ENCODE measurements around the gene UBE2L3. TPM values are rescaled to one million over a fixed set of nuclear protein-coding genes. Genes with fewer than 3 reads are reported as not detected.

The UBE2L3 gene
- total and polyA plus RNA-seq, 2 of the 13 experiments (the other 11 are each of a cell fraction or from before 2014, with no cell fraction given) = 30.2 to 58.1 TPM

GRCh38 chr22:21629255-21630149 is 62.0 kb downstream of the UBE2L3 start, which contains the start of gene YDJC (continued):
- TF ChIP-seq CREM (IDR thresholded peaks at IDR 0.05) = no peak
- no peak for TF ChIP-seq CREM (CRISPR knock-in tag; IDR thresholded peaks at IDR 0.05)
- peak; percentile 97 for TF ChIP-seq MXD4 (CRISPR knock-in tag; IDR thresholded peaks at IDR 0.05)
- TF ChIP-seq ZBTB39 (CRISPR knock-in tag; IDR thresholded peaks at IDR 0.05) = peak; percentile 67; the same call in 1 of the 2 replicates
- peak; percentile 97 for TF ChIP-seq MYNN (CRISPR knock-in tag; IDR thresholded peaks at IDR 0.05; ENCODE audit: low read depth)
- TF ChIP-seq, protein P1, sequence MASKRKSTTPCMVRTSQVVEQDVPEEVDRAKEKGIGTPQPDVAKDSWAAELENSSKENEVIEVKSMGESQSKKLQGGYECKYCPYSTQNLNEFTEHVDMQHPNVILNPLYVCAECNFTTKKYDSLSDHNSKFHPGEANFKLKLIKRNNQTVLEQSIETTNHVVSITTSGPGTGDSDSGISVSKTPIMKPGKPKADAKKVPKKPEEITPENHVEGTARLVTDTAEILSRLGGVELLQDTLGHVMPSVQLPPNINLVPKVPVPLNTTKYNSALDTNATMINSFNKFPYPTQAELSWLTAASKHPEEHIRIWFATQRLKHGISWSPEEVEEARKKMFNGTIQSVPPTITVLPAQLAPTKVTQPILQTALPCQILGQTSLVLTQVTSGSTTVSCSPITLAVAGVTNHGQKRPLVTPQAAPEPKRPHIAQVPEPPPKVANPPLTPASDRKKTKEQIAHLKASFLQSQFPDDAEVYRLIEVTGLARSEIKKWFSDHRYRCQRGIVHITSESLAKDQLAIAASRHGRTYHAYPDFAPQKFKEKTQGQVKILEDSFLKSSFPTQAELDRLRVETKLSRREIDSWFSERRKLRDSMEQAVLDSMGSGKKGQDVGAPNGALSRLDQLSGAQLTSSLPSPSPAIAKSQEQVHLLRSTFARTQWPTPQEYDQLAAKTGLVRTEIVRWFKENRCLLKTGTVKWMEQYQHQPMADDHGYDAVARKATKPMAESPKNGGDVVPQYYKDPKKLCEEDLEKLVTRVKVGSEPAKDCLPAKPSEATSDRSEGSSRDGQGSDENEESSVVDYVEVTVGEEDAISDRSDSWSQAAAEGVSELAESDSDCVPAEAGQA (IDR thresholded peaks at IDR 0.05; ENCODE audit: low read depth) = peak; percentile 36; the same call in 1 of the 2 replicates
- TF ChIP-seq, protein P1 (CRISPR knock-in tag; IDR thresholded peaks at IDR 0.05; ENCODE audit: borderline replicate concordance) = peak; percentile 77; the same call in 1 of the 2 replicates
- no peak for TF ChIP-seq FOXP1 (IDR thresholded peaks at IDR 0.05)
- no peak for TF ChIP-seq FOXP1 (CRISPR knock-in tag; IDR thresholded peaks at IDR 0.05)
- TF ChIP-seq PBX2 (CRISPR knock-in tag; IDR thresholded peaks at IDR 0.05) = no peak
- peak; percentile 60; the same call in 1 of the 2 replicates for TF ChIP-seq KDM3A (CRISPR knock-in tag; IDR thresholded peaks at IDR 0.05; ENCODE audit: low read depth)
- TF ChIP-seq SNRNP70 (IDR thresholded peaks at IDR 0.05; ENCODE audit: low read depth, low read length) = no peak
- peak; percentile 82 for TF ChIP-seq BRD4 (CRISPR knock-in tag; IDR thresholded peaks at IDR 0.05)
- no peak for TF ChIP-seq SCMH1 (CRISPR knock-in tag; IDR thresholded peaks at IDR 0.05; ENCODE audit: borderline replicate concordance)
- peak; percentile 72 for TF ChIP-seq MIXL1 (CRISPR knock-in tag; IDR thresholded peaks at IDR 0.05)
- TF ChIP-seq NFYB (CRISPR knock-in tag; IDR thresholded peaks at IDR 0.05) = no peak; the same call in 1 of the 2 replicates
- peak; percentile 60 for TF ChIP-seq NFYC (CRISPR knock-in tag; IDR thresholded peaks at IDR 0.05)
- TF ChIP-seq, protein P2, sequence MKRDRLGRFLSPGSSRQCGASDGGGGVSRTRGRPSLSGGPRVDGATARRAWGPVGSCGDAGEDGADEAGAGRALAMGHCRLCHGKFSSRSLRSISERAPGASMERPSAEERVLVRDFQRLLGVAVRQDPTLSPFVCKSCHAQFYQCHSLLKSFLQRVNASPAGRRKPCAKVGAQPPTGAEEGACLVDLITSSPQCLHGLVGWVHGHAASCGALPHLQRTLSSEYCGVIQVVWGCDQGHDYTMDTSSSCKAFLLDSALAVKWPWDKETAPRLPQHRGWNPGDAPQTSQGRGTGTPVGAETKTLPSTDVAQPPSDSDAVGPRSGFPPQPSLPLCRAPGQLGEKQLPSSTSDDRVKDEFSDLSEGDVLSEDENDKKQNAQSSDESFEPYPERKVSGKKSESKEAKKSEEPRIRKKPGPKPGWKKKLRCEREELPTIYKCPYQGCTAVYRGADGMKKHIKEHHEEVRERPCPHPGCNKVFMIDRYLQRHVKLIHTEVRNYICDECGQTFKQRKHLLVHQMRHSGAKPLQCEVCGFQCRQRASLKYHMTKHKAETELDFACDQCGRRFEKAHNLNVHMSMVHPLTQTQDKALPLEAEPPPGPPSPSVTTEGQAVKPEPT (CRISPR knock-in tag; IDR thresholded peaks at IDR 0.05; ENCODE audit: low read depth) = peak; percentile 86; the same call in 1 of the 2 replicates
- TF ChIP-seq TAF1 (CRISPR knock-in tag; IDR thresholded peaks at IDR 0.05) = peak; percentile 79
- no peak for TF ChIP-seq ZNF33A (CRISPR knock-in tag; IDR thresholded peaks at IDR 0.05; ENCODE audit: borderline replicate concordance)
